Measurements from ENCODE around the gene SUSD3. TPM values are rescaled to one million over a fixed set of nuclear protein-coding genes. Genes with fewer than 3 reads are reported as not detected.

Gene SUSD3
- total RNA-seq, 2 donors from 2014 or later: 1.6 to 11.8 TPM

DNA sequence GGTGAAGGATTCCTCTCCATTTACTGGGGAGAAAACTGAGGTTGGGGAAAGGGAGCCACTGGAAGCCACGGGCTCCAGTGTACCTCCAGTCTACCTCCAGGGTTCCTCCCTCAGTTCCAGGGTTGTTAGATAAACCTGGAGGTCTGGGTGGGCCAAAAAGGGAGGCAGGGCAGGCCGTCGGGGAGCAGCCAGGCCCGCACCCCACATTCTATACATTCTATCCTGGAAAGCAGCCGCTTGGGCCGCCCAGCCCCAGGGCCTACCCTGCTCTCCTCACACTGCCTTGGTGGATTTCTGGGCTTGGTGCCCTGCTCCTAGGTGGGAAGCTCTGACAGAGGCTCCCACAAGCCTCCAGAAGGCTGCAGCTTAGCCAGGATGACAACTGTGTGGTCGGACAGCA is 18.1 kb upstream of the SUSD3 start:
- Histone ChIP-seq H3K9me3 (no peaks in the 10 kb centered on the region), H3K27me3 (no peaks in the 10 kb centered on the region), H3K4me1 (no peaks in the 10 kb centered on the region), H3K4me3 (no peak overlapping the region), H3K36me3 (no peaks in the 10 kb centered on the region), H3K27ac (no peak overlapping the region)
- no peak for DNase-seq (ENCODE audit: low spot score)
- TF ChIP-seq, protein P1, sequence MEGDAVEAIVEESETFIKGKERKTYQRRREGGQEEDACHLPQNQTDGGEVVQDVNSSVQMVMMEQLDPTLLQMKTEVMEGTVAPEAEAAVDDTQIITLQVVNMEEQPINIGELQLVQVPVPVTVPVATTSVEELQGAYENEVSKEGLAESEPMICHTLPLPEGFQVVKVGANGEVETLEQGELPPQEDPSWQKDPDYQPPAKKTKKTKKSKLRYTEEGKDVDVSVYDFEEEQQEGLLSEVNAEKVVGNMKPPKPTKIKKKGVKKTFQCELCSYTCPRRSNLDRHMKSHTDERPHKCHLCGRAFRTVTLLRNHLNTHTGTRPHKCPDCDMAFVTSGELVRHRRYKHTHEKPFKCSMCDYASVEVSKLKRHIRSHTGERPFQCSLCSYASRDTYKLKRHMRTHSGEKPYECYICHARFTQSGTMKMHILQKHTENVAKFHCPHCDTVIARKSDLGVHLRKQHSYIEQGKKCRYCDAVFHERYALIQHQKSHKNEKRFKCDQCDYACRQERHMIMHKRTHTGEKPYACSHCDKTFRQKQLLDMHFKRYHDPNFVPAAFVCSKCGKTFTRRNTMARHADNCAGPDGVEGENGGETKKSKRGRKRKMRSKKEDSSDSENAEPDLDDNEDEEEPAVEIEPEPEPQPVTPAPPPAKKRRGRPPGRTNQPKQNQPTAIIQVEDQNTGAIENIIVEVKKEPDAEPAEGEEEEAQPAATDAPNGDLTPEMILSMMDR (IDR thresholded peaks at IDR 0.05): no peak

DNA sequence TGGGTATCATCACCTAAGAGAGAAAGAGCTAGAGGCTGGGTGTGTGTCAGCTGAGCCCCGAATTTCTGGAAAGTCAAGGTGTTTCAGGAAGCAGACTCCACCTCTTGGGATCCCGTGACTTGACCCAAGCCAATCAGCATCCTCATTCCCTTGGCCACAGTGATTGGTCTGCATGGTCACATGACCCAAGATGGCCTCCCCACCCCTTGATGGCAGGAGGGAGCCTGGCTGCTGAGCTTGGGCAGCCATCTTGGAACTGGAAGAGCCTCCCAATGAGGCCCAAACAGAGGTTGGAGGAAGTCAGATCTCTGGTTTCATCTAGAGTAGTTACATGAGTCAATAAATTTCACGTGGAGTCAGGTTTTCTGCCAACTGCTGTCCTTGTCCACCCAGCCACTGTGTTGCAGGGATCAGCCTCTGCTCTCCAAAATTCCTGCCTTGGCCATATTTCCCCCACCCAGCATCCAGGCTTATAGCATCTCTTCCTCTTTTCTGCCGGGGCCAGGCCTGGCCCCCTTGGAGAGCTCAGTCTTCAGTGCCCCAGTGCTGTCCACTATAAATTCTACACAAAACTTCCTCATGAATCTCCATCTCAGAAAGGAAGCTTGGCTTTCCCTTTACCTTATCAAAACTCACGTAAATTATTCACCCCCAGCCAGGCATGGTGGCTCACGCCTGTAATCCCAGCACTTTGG is 17.2 kb upstream of the SUSD3 start:
- TF ChIP-seq, protein P1 (IDR thresholded peaks at IDR 0.05): no peak
- DNase-seq (ENCODE audit: low spot score): no peak
- no peaks in the 10 kb centered on the region for H3K4me1 ChIP-seq
- H3K27me3 ChIP-seq: no peaks in the 10 kb centered on the region
- H3K9me3 ChIP-seq: peaks cover 0 to 7% of the 10 kb centered on the region in 2 donors
- no peak overlapping the region for H3K4me3 ChIP-seq
- no peak overlapping the region for H3K27ac ChIP-seq
- no peaks in the 10 kb centered on the region for H3K36me3 ChIP-seq

DNA sequence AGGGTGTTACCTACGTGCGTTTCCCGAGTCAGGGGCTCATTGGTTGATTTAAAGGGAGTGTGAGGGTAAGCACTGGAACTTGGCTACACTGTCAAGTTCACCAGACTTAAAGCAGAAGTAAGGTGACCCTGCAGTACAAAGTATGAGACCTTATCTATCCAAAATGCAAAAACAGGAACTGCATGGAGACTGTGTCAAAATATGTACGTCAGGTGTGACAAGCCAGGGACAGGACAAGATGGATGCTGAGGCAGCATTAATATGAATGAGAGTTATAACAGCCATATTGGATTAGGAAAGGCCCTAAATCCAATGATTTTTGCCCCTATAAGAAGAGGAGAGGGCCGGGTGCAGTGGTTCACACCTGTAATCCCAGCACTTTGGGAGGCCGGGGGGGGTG is 15.4 kb upstream of the SUSD3 start:
- TF ChIP-seq, protein P1 (IDR thresholded peaks at IDR 0.05): no peak
- no peaks in the 10 kb centered on the region for H3K4me1 ChIP-seq
- peaks cover 0 to 7% of the 10 kb centered on the region in 2 donors for H3K9me3 ChIP-seq
- no peak overlapping the region for H3K4me3 ChIP-seq
- DNase-seq (ENCODE audit: low spot score): no peak
- H3K27ac ChIP-seq: no peak overlapping the region
- H3K36me3 ChIP-seq: no peaks in the 10 kb centered on the region
- H3K27me3 ChIP-seq: no peaks in the 10 kb centered on the region

DNA sequence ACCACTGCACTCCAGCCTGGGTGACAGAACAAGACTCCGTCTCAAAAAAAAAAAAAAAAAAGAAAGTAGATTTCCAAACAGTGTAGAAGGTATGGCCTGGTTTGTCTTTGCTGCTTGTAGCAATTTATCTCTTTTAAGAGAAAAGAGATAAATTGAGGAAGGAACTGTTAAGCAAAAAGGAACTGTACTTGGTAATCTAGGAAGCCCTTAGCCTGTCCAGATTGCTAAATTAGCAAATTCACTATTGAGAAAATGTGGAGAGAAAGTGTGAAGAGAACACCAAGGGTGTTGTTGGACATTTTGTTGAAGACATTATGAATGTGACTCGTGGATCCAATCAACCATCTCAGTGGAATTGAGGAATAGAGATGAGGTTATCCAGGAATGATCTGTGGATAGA is 13.0 kb upstream of the SUSD3 start:
- Histone ChIP-seq H3K36me3 (no peaks in the 10 kb centered on the region), H3K4me3 (no peak overlapping the region), H3K9me3 (peaks cover 0 to 7% of the 10 kb centered on the region in 2 donors), H3K4me1 (no peaks in the 10 kb centered on the region), H3K27me3 (no peaks in the 10 kb centered on the region), H3K27ac (no peak overlapping the region)
- no peak for DNase-seq (ENCODE audit: low spot score)
- TF ChIP-seq, protein P1 (IDR thresholded peaks at IDR 0.05): no peak

DNA sequence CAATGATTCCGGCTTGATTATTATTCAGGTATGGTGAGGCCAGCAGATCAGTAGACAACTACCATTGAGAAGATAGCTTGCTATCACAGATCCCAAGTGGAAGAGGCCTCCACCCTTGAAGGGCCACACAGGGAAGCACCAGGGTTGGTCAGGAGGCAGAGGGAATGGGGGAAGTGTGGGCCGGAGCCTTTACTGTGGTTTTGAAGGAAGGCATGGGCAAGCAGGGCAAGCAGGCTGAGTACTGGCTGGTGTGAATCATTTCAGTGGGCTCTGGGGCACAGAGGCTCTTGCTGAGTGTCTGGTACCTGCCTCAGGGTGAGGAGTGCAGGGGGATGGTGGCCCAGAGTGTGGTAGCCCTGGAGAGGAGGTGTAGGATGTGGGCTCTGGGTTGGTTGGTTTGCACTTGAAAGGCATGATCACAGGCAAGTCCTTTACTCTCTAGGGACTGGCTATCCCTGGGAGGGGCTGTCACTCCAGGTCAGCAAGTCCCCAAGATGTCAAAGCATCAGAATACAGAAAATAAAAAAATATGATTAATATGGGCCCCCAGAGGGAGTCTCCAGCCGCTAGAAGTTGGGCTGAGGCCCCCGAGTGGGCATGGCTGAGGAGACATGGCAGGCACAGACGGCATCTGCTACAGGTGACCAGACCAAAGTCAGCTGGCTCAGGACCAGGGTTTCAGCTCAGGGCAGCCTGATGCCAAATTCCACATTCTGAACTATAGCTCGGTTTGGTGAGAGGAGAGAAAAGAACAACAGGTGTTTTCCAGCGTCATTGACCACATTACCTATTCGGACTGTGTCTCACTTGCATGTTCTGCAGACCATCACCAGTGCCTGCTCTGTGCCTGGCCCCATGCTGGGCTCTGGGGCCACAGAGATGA is 9.7 kb upstream of the SUSD3 start:
- H3K36me3 ChIP-seq: no peaks in the 10 kb centered on the region
- TF ChIP-seq, protein P1 (IDR thresholded peaks at IDR 0.05): no peak
- H3K4me3 ChIP-seq: no peak overlapping the region
- peaks cover 0 to 6% of the 10 kb centered on the region in 2 donors for H3K4me1 ChIP-seq
- no peaks in the 10 kb centered on the region for H3K27me3 ChIP-seq
- H3K27ac ChIP-seq: no peak overlapping the region
- peaks cover 0 to 7% of the 10 kb centered on the region in 2 donors for H3K9me3 ChIP-seq
- no peak for DNase-seq (ENCODE audit: low spot score)
